Nephron (organoid): ENCODE measurements around the gene TPPP3.

ENCODE experiments used
- H3K27ac Mint-ChIP-seq, 3 experiments: 2 replicates each; pipeline ENCODE4 v1.8.0; 2020; ENCODE audit warnings: mixed read lengths in 3 of 3, mild to moderate bottlenecking in 2 of 3, moderate library complexity in 1 of 3
- H3K27me3 Mint-ChIP-seq: 2 replicates; pipeline ENCODE4 v1.8.0; 2021; ENCODE audit warnings: low read depth, mild to moderate bottlenecking, moderate library complexity, mixed read lengths
- H3K36me3 Mint-ChIP-seq: 2 replicates; pipeline ENCODE4 v1.8.0; 2020; ENCODE audit warnings: low read depth, mixed read lengths
- H3K4me1 Mint-ChIP-seq: 2 replicates; pipeline ENCODE4 v1.8.0; 2020; ENCODE audit warnings: mixed read lengths
- H3K4me3 Mint-ChIP-seq, 3 experiments: 2 replicates each; pipeline ENCODE4 v1.8.0; 2020; ENCODE audit warnings: mild to moderate bottlenecking in 3 of 3, mixed read lengths in 3 of 3, moderate library complexity in 2 of 3
- H3K9me3 Mint-ChIP-seq: 2 replicates; pipeline ENCODE4 v1.8.0; 2020; ENCODE audit warnings: mixed read lengths
- TF ChIP-seq, protein P1 (sequence below), 3 experiments: fragments of 200-600 bp; sonication (generic); IDR thresholded peaks; one replicate each; pipeline ENCODE4 v1.5.0; 2021; ENCODE audit warnings: antibody characterized with exemption in 3 of 3; ENCODE audit not compliant: unreplicated experiment in 3 of 3

TPPP3 gene

DNA sequence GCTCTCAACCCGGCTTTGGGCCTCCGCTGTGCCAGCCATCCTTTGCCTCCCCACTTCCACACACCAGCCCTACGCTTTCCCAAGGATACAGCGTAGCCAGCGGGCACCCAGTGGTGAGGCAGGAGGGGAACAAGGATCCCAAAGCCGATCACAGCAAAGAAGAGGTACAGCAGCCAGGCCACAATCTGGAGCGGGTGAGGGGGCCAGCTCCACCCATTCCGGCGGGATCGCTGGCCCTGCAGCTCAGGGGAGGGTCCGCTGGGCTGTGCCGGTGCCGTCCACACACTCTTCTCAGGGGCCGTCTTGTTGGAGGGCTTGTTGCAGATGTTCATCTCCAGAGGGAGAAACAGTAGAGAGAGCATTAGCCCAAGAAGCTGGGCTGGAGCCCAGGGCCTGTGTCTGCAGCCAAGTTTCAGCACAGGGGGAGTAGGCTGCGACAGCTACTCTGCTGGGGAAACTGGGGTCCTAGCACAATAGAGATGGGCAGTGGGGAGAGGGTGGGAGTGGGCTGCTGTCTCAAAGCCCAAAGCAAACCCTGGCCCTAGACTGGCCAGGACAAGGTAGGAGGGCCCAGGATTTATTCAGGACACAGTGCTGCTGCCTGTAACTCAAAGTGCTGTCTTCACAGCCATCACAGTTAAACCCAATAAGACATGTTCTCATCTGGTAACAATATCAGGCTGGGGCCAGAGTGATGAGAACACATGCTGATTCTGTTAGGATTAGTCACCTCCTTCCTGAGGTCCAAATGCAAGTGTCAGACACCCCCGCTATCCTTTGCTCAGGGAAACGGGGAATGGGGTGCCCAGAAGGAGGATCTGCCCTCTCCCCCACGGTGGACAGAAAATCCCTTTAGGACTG, 13.0 kb upstream of the TPPP3 start:
- TF ChIP-seq, protein P1, sequence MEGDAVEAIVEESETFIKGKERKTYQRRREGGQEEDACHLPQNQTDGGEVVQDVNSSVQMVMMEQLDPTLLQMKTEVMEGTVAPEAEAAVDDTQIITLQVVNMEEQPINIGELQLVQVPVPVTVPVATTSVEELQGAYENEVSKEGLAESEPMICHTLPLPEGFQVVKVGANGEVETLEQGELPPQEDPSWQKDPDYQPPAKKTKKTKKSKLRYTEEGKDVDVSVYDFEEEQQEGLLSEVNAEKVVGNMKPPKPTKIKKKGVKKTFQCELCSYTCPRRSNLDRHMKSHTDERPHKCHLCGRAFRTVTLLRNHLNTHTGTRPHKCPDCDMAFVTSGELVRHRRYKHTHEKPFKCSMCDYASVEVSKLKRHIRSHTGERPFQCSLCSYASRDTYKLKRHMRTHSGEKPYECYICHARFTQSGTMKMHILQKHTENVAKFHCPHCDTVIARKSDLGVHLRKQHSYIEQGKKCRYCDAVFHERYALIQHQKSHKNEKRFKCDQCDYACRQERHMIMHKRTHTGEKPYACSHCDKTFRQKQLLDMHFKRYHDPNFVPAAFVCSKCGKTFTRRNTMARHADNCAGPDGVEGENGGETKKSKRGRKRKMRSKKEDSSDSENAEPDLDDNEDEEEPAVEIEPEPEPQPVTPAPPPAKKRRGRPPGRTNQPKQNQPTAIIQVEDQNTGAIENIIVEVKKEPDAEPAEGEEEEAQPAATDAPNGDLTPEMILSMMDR (IDR thresholded peaks at IDR 0.05; ENCODE audit: unreplicated experiment in 3 of 3): no peak
- Mint-ChIP-seq H3K9me3 (no peaks in the 10 kb centered on the region), H3K27me3 (peaks cover 9% of the 10 kb centered on the region), H3K36me3 (peaks cover 6% of the 10 kb centered on the region), H3K4me1 (peaks cover 34% of the 10 kb centered on the region), H3K27ac (peak overlapping the region; percentile 58 to 92 (median 87)), H3K4me3 (no peak overlapping the region)

- Mint-ChIP-seq H3K27ac (no peak overlapping the region), H3K4me1 (peaks cover 39% of the 10 kb centered on the region), H3K9me3 (no peaks in the 10 kb centered on the region), H3K36me3 (peaks cover 6% of the 10 kb centered on the region), H3K4me3 (no peak overlapping the region), H3K27me3 (peaks cover 9% of the 10 kb centered on the region)
- TF ChIP-seq, protein P1 (IDR thresholded peaks at IDR 0.05; ENCODE audit: unreplicated experiment in 3 of 3): no peak
These were observed 12.0 kb upstream of the TPPP3 start for GRCh38 chr16:67405336-67405735.

GRCh38 chr16:67404740-67405226, 11.5 kb upstream of the TPPP3 start:
- Mint-ChIP-seq H3K4me1 (peaks cover 43% of the 10 kb centered on the region), H3K27me3 (peaks cover 9% of the 10 kb centered on the region), H3K4me3 (no peak overlapping the region), H3K9me3 (no peaks in the 10 kb centered on the region), H3K27ac (no peak overlapping the region), H3K36me3 (peaks cover 6% of the 10 kb centered on the region)
- TF ChIP-seq, protein P1 (IDR thresholded peaks at IDR 0.05; ENCODE audit: unreplicated experiment in 3 of 3): no peak

DNA sequence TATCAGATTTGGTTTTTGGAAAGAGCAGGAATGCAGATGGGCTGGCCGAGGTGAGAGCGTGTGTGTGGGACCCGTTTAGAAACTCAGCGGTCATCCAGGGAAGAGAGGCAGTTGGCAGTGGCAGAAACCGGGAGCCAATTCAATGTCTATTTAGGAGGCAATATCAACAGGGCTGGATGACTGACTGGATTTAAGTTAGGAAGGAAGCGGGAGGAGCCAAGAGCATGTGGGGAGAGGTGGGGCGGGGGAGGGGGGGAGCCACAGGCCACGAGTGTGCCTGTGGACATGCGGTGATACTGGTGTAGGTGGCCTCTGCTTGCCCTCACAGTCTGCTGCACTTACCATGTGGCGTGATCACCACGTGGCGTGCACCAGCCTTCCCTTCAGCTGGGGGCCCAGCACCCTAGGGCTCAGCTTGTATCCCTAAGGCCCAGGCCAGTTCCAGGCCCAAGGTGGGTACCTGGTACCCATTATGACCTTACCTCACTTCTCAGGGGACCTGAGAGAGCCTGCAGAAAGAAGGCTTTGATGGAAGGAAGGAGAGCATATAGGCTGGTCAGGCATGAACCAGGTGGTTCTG, 10.8 kb upstream of the TPPP3 start:
- no peak overlapping the region for H3K27ac Mint-ChIP-seq
- peaks cover 46% of the 10 kb centered on the region for H3K4me1 Mint-ChIP-seq
- peaks cover 3% of the 10 kb centered on the region for H3K36me3 Mint-ChIP-seq
- TF ChIP-seq, protein P1 (IDR thresholded peaks at IDR 0.05; ENCODE audit: unreplicated experiment in 3 of 3): no peak
- H3K27me3 Mint-ChIP-seq: peaks cover 9% of the 10 kb centered on the region
- H3K4me3 Mint-ChIP-seq: no peak overlapping the region
- H3K9me3 Mint-ChIP-seq: no peaks in the 10 kb centered on the region

GRCh38 chr16:67400901-67401300, 7.6 kb upstream of the TPPP3 start:
- TF ChIP-seq, protein P1 (IDR thresholded peaks at IDR 0.05; ENCODE audit: unreplicated experiment in 3 of 3): no peak
- H3K27ac Mint-ChIP-seq: no peak overlapping the region
- H3K9me3 Mint-ChIP-seq: no peaks in the 10 kb centered on the region
- peaks cover 3% of the 10 kb centered on the region for H3K36me3 Mint-ChIP-seq
- H3K4me3 Mint-ChIP-seq: no peak overlapping the region
- peaks cover 12% of the 10 kb centered on the region for H3K27me3 Mint-ChIP-seq
- peaks cover 37% of the 10 kb centered on the region for H3K4me1 Mint-ChIP-seq
